K562 treated with DMSO at 1 percent for 4 hours (cell line): ENCODE results near the gene AKR1D1. TPM values are rescaled to one million over a fixed set of nuclear protein-coding genes. Genes with fewer than 3 reads are reported as not detected.

Experiments
- total RNA-seq: library from RNA; unstranded; fragments of 300-600 nt; gene quantifications from 2 replicates; pipeline ENCODE4 v1.2.3, GENCODE V29; 2022; ENCODE audit not compliant: insufficient read depth

The AKR1D1 gene
- total RNA-seq = not detected in 2 replicates

DNA sequence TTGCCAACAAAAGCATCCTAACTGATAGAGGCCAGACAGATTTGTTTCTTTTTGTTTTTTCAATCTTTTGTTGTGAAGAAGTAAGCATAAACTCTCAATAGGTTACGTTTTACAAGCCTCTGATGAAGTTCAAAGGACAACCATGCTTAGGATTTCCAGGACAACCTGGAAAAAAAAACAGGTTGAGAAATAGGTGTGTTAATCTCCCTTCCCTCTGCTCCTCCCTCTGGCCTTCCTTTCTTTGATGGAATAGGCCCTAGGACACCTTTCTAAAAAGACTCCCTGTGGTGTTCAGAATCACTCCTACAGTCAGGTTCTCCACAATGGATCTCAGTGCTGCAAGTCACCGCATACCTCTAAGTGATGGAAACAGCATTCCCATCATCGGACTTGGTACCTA lies at the start of gene AKR1D1:
TSS of gene AKR1D1 (plus strand) at position 264 of the 400 bp plus-strand sequence. CDS start at position 324, 60 bp downstream.

Other genes starting within 250 kb of the AKR1D1 start
- not detected in 2 replicates for gene DGKI, start 229.5 kb upstream of the AKR1D1 start, total RNA-seq
- 12.0 and 14.8 TPM in 2 replicates for gene CREB3L2, start 74.4 kb upstream of the AKR1D1 start, total RNA-seq